Left ventricle myocardium inferior (tissue), 1 donor: ENCODE results near the gene CDHR3. TPM values are rescaled to one million over a fixed set of nuclear protein-coding genes. Genes with fewer than 3 reads are reported as not detected.

Source experiments
- DNase-seq: peaks from one replicate; pipeline ENCODE4 v3.0.0-alpha.2; 2020
- H3K27ac ChIP-seq: fragments of 200-600 bp; replicated peaks from 2 replicates; pipeline ENCODE4 v1.8.0; 2021
- H3K27me3 ChIP-seq: fragments of 200-600 bp; 2 replicates; pipeline ENCODE4 v1.8.0; 2021; ENCODE audit warnings: low read depth
- H3K36me3 ChIP-seq: fragments of 200-600 bp; 2 replicates; pipeline ENCODE4 v1.8.0; 2021
- H3K4me1 ChIP-seq: fragments of 200-600 bp; 2 replicates; pipeline ENCODE4 v1.8.0; 2021
- H3K4me3 ChIP-seq: fragments of 200-600 bp; 2 replicates; pipeline ENCODE4 v1.8.0; 2021; ENCODE audit warnings: mild to moderate bottlenecking, moderate library complexity
- H3K9me3 ChIP-seq: fragments of 200-600 bp; replicated peaks from 2 replicates; pipeline ENCODE4 v1.8.0; 2021
- intact Hi-C: fragments of 100-400 bp; cut with micrococcal nuclease; formaldehyde crosslinking; loops from one replicate; pipeline ENCODE4 v1.11.0; 2022
- total RNA-seq: library from RNA; stranded (reverse); fragmentation: NEBNext Ultra II Directional; extraction: Animal tissue kit (Norgen Biotek cat#: 25700); gene quantifications from one replicate; pipeline ENCODE4 v1.2.1, GENCODE V29; 2021
- TF ChIP-seq, protein P1 (sequence below): fragments of 200-600 bp; IDR thresholded peaks from 2 replicates; pipeline ENCODE4 v1.8.0; 2021; ENCODE audit warnings: antibody characterized with exemption, mild to moderate bottlenecking, borderline replicate concordance
- donor health status: DM: no; HTN: yes; CAD: no; lungs with severe emphysema.

CDHR3 gene
- total RNA-seq, 1 donor from 2014 or later, result 11.4 TPM

DNA sequence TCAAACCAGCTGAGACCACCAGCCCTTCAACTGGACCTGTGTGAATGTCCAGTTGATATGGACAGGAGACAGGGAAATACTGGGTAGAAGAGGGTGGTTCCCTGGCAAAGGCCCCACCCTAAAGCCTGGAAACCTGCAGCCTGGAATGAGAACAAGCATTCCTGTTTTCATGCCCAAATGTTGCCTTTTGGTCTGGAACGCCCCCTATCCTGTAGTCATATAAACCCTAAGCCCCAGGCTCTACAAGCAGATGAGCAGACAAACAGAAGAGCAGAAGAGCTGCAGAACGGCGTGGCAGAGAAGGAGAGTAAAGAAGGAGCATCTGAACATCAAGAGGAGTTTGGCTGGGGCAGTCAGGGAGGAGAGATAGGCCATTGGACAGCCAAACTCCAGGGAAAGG lies 110.6 kb downstream of the CDHR3 start:
- Histone ChIP-seq H3K9me3 (no peaks in the 10 kb centered on the region), H3K4me1 (peaks cover 90% of the 10 kb centered on the region)

DNA sequence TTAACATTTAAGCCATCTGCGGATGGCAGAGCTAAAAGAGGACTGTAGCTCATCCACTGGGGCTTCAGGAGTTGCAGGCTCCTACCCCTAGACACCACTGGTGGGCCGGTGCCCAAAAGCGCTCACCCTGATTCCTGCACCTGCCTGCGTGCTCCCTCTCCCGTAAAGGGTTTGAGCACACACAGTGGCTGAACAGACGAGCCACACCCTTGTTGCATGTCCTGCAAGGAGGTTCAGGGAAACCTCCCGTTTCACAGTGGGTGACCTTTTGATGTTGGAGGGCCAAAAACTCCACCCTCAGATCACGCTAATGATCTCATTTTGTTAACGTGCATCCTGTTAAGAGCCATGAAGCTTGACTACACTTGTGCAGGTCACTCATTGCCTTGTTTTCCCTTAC lies 111.2 kb downstream of the CDHR3 start:
- Histone ChIP-seq H3K4me3 (no peak overlapping the region), H3K36me3 (no peaks in the 10 kb centered on the region), H3K9me3 (no peaks in the 10 kb centered on the region), H3K27me3 (no peaks in the 10 kb centered on the region), H3K27ac (peak overlapping the region; percentile 81), H3K4me1 (peaks cover 86% of the 10 kb centered on the region)
- DNase-seq, result no peak
- TF ChIP-seq, protein P1, sequence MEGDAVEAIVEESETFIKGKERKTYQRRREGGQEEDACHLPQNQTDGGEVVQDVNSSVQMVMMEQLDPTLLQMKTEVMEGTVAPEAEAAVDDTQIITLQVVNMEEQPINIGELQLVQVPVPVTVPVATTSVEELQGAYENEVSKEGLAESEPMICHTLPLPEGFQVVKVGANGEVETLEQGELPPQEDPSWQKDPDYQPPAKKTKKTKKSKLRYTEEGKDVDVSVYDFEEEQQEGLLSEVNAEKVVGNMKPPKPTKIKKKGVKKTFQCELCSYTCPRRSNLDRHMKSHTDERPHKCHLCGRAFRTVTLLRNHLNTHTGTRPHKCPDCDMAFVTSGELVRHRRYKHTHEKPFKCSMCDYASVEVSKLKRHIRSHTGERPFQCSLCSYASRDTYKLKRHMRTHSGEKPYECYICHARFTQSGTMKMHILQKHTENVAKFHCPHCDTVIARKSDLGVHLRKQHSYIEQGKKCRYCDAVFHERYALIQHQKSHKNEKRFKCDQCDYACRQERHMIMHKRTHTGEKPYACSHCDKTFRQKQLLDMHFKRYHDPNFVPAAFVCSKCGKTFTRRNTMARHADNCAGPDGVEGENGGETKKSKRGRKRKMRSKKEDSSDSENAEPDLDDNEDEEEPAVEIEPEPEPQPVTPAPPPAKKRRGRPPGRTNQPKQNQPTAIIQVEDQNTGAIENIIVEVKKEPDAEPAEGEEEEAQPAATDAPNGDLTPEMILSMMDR, result no peak
- intact Hi-C loops, result no loop called here

More for the DNA sequence above, 110.6 kb downstream of the CDHR3 start:
- intact Hi-C loops, result no loop called here
- DNase-seq, result no peak
- no peaks in the 10 kb centered on the region for H3K27me3 ChIP-seq
- no peaks in the 10 kb centered on the region for H3K36me3 ChIP-seq
- TF ChIP-seq, protein P1, result no peak
- H3K4me3 ChIP-seq, result no peak overlapping the region
- peak overlapping the region; percentile 81 for H3K27ac ChIP-seq

DNA sequence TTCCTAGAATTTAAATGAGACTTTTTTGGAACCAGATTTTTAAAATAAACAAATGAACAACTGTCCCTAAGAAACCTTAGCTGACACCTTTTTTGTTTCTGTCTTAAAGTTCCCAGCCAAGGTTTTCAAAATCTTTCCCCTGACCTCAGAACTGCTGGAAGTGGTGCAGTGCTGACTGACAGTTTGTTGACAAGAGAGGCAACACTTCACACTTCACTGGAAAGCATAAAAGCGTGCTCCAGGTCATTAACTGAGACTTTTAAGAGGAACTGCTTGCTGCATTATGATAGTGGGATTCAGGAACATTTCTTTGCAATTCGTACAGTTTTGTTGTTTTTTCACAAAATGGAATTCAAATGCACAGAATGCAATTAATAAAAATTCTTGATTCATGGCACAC lies 112.9 kb downstream of the CDHR3 start:
- Histone ChIP-seq H3K9me3 (no peaks in the 10 kb centered on the region), H3K4me1 (peaks cover 86% of the 10 kb centered on the region), H3K36me3 (no peaks in the 10 kb centered on the region), H3K4me3 (no peak overlapping the region), H3K27ac (no peak overlapping the region), H3K27me3 (no peaks in the 10 kb centered on the region)
- TF ChIP-seq, protein P1, result no peak
- intact Hi-C loops, result no loop called here
- DNase-seq, result no peak

DNA sequence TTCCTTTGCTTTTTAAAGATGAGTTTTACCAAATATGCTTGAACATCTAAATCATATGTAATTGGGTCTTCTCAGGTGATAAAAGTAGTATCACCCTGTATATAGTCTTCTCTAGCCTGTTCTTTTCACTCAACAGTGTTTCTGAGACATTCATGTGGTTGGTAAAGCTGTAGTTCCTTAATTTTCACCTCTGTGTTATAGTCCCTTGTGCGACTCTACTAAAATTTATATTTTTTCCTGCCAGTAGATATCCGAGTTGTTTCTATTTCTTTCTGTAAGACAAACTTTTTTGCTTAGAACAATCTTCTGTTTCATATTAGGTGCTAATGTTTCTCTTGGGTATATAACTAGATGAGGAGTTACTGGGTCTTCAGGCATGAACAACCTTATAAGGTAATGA lies 113.5 kb downstream of the CDHR3 start:
- Histone ChIP-seq H3K27ac (no peak overlapping the region), H3K36me3 (no peaks in the 10 kb centered on the region), H3K4me1 (peaks cover 85% of the 10 kb centered on the region), H3K9me3 (no peaks in the 10 kb centered on the region), H3K27me3 (no peaks in the 10 kb centered on the region), H3K4me3 (no peak overlapping the region)
- no peak for DNase-seq
- intact Hi-C loops, result no loop called here
- TF ChIP-seq, protein P1, result no peak

DNA sequence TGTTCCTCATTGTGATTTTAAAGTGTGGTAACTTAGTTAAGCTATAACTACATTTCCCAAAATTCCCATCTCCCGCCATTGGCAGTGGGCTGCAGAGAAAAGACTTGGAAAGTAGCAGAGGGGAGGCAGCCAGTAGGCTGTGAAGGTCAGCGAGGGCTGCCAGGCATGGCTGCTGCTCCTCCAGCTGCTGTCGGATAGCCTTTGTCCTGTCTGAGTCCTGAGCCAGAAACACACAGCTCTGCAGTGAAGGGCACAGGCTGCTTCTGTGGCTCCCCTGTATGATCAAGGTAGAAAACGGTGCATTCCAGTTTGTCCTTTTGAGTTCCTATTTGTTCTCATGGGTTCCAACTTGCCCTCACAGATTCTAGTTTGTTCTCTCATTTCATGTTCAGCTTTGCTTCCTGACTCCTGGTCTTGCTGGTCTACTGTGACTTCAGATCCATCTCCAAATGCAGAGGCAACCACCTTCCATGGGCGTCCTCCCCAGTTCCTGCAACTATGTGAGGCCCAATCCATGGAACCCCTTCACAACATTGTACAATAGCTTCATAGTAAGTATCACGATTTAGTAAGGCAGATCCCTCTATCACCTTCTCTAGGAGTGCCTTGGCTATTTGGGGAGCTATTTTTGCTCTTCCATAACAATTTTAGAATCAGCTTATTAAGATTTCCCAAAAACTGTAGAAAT lies 117.4 kb downstream of the CDHR3 start:
- intact Hi-C loops, result no loop called here
- H3K9me3 ChIP-seq, result no peaks in the 10 kb centered on the region
- H3K4me3 ChIP-seq, result no peak overlapping the region
- H3K4me1 ChIP-seq, result peaks cover 59% of the 10 kb centered on the region
- DNase-seq, result peak; percentile 27
- H3K27ac ChIP-seq, result peak overlapping the region; percentile 62
- TF ChIP-seq, protein P1, result no peak
- H3K36me3 ChIP-seq, result no peaks in the 10 kb centered on the region
- no peaks in the 10 kb centered on the region for H3K27me3 ChIP-seq
